OCI-LY7 (cell line): ENCODE measurements around the gene RNF111. TPM values are rescaled to one million over a fixed set of nuclear protein-coding genes. Genes with fewer than 3 reads are reported as not detected.

Experiments used
- BruUV-seq: library from RNA; stranded (reverse); fragments of 400-500 nt; replicated peaks from 2 replicates; lab custom pipeline; 2021; lab: Mats Ljungman, UMichigan
- CTCF ChIA-PET: fragments of 300-600 bp; sonication (Branson Sonifier 250); formaldehyde crosslinking; loops from one replicate; lab custom pipeline; 2022; ENCODE audit warnings: antibody characterized with exemption; ENCODE audit not compliant: unreplicated experiment; lab: Charles Lee
- POLR2A ChIA-PET: fragments of 300-600 bp; sonication (Branson Sonifier 250); formaldehyde crosslinking; loops from one replicate; lab custom pipeline; 2022; ENCODE audit warnings: antibody characterized with exemption; lab: Charles Lee
- DNase-seq: peaks from one replicate; pipeline ENCODE4 v3.0.0-alpha.2; 2015; ENCODE audit warnings: low spot score
- H2AFZ ChIP-seq: fragments of 200-600 bp; sonication (generic), shearing (Covaris generic); 2 replicates; pipeline ENCODE4 v1.6.1; 2014; ENCODE audit warnings: mild to moderate bottlenecking, antibody characterized with exemption, low read length, moderate library complexity
- H3K27ac ChIP-seq: fragments of 200-600 bp; sonication (generic); 2 replicates; pipeline ENCODE4 v1.5.1; 2014; ENCODE audit warnings: mixed run types, low read depth, mild to moderate bottlenecking, moderate library complexity, low read length, inconsistent platforms; ENCODE audit not compliant: poor library complexity, severe bottlenecking
- H3K36me3 ChIP-seq: fragments of 200-600 bp; sonication (generic); 2 replicates; pipeline ENCODE4 v1.6.1; 2014; ENCODE audit warnings: mild to moderate bottlenecking, antibody characterized with exemption, low read length, moderate library complexity, mixed read lengths; ENCODE audit not compliant: insufficient read depth
- H3K4me1 ChIP-seq: fragments of 200-600 bp; sonication (generic); 2 replicates; pipeline ENCODE4 v1.5.1; 2014; ENCODE audit warnings: mild to moderate bottlenecking, low read length; ENCODE audit not compliant: insufficient read depth, poor library complexity, severe bottlenecking
- H3K4me2 ChIP-seq: fragments of 200-600 bp; sonication (generic); 2 replicates; pipeline ENCODE4 v1.6.1; 2014; ENCODE audit warnings: mild to moderate bottlenecking, low read length
- H3K4me3 ChIP-seq: fragments of 200-600 bp; sonication (generic); 2 replicates; pipeline ENCODE4 v1.5.1; 2014; ENCODE audit warnings: mild to moderate bottlenecking, low read depth, low read length; ENCODE audit not compliant: poor library complexity, severe bottlenecking
- H3K79me2 ChIP-seq: fragments of 200-600 bp; sonication (generic); 2 replicates; pipeline ENCODE4 v1.6.1; 2016; ENCODE audit warnings: low read depth, mild to moderate bottlenecking, low read length, moderate library complexity, mixed read lengths; ENCODE audit not compliant: insufficient read depth
- H3K9me2 ChIP-seq: fragments of 200-600 bp; sonication (generic); 2 replicates; pipeline ENCODE4 v1.6.1; 2016; ENCODE audit warnings: mild to moderate bottlenecking, low read length, mixed read lengths; ENCODE audit not compliant: insufficient read depth
- H3K9me3 ChIP-seq: fragments of 200-600 bp; sonication (generic); 2 replicates; pipeline ENCODE4 v1.6.1; 2014; ENCODE audit warnings: mild to moderate bottlenecking, mixed run types, low read length, mixed read lengths
- H4K20me1 ChIP-seq: fragments of 200-600 bp; sonication (generic); 2 replicates; pipeline ENCODE4 v1.6.1; 2014; ENCODE audit warnings: mild to moderate bottlenecking, antibody characterized with exemption, low read length, moderate library complexity, mixed read lengths; ENCODE audit not compliant: insufficient read depth
- CTCF ChIP-seq: fragments of 200-600 bp; sonication (generic); conservative IDR thresholded peaks from 2 replicates; pipeline ENCODE4 v1.5.1; 2014; ENCODE audit warnings: mild to moderate bottlenecking, antibody characterized with exemption, low read length, moderate library complexity, mixed read lengths
- EZH2phosphoT487 ChIP-seq: fragments of 200-600 bp; sonication (generic); IDR thresholded peaks from 2 replicates; pipeline ENCODE4 v1.6.1; 2018; ENCODE audit warnings: low read depth, borderline replicate concordance, mild to moderate bottlenecking, mixed run types, antibody characterized with exemption, low read length, moderate library complexity, mixed read lengths
- intact Hi-C: fragments of 100-400 bp; cut with micrococcal nuclease; formaldehyde crosslinking; loops from one replicate; pipeline ENCODE4 v1.10.0; 2022; ENCODE audit not compliant: unreplicated experiment
- total RNA-seq, 2 experiments: library from RNA; depleted of rRNA in 1 of 2; stranded (reverse); fragments of >200 nt in 1 of 2; shearing (Covaris generic) in 1 of 2; gene quantifications; 2 replicates each; pipeline ENCODE4 v1.2.3, GENCODE V29; 2014 to 2022

The RNF111 gene
- total RNA-seq, 2 experiments from 2014 or later: 19.2 to 42.7 TPM

DNA sequence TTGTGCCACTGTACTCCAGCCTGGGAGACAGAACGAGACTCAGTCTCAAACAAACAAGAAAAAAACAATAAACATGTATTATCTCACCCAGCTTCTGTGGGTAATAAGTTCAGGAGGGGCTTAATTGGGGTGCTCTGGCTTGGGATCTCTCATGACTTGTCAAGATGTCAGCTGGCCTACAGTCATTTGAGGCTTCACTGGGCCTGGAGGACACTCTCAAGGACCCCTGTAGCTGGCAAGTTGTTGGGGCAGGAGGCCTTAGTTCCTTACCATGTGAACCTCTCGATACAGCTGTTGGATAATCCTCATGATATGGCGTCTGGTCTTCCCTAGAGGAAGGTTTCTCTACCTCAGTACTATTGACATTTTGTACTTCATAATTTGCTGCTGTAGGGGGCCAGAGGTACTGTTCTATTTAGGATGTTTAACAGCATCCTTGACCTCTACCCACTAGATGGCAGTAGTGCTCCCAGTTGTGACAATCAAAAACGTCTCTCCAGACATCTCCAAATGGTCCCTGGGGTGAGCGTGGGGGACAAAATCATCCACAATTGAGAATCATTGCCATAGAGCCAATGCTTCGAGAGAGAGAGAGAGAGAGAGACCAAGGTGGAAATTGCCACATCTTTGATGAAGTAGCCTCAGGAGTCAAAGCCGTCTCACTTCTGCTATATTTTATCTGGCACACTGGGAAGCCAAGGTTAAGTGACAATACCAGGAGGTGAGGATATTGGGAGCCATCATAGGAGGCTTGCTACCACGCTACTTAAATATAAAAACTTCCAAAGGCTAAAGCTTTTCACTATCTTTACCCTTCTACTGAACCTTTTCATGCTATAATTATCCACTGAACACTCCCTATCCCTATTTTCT lies 30.1 kb upstream of the RNF111 start:
- intact Hi-C loops: loop anchor here (1.0 to 5.0 kb wide), 3 partner anchors 22 to 535 kb away; no protein-coding TSS in a partner anchor
- POLR2A ChIA-PET: interaction anchor here (0.5 to 2.2 kb wide), 5 partner anchors 21 to 291 kb away, joined by 3 to 6 read pairs (median 3); no protein-coding TSS in a partner anchor
- H3K9me3 ChIP-seq: no peaks in the 10 kb centered on the region
- BruUV-seq: no TSS peak
- no peaks in the 10 kb centered on the region for H3K79me2 ChIP-seq
- H3K4me3 ChIP-seq: no peak overlapping the region
- H3K36me3 ChIP-seq: no peaks in the 10 kb centered on the region
- CTCF ChIA-PET: no interaction called here
- TF ChIP-seq EZH2phosphoT487: no peak
- peak; percentile 97 for TF ChIP-seq CTCF
- H2AFZ ChIP-seq: peak overlapping the region; percentile 81
- H3K4me2 ChIP-seq: peak overlapping the region; percentile 38
- H3K27ac ChIP-seq: no peak overlapping the region
- H3K9me2 ChIP-seq: no peaks in the 10 kb centered on the region
- peaks cover 8% of the 10 kb centered on the region for H3K4me1 ChIP-seq
- no peaks in the 10 kb centered on the region for H4K20me1 ChIP-seq
- DNase-seq: peak; percentile 88

DNA sequence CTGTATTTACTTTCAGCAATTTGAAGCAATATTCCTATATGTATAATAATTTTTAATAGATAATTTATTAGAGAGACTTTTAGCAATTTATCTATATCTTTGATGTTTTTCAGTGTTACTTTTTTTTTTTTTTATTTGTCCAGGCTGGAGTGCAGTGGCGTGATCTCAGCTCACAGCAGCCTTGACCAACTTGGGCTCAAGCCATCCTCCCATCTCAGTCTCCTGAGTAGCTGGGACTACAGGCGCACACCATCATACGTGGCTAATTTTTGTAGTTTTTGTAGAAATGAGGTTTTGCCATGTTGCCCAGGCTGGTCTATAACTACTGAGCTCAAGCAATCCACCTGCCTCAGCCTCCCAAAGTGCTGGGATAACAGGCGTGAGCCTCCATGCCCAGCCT lies 28.7 kb upstream of the RNF111 start:
- intact Hi-C loops: loop anchor here (5.0 kb wide), 1 partner anchor 533 kb away; no protein-coding TSS in a partner anchor
- Histone ChIP-seq H4K20me1 (no peaks in the 10 kb centered on the region), H2AFZ (no peak overlapping the region), H3K79me2 (no peaks in the 10 kb centered on the region), H3K4me3 (no peak overlapping the region), H3K9me3 (no peaks in the 10 kb centered on the region), H3K27ac (no peak overlapping the region), H3K36me3 (no peaks in the 10 kb centered on the region), H3K9me2 (no peaks in the 10 kb centered on the region), H3K4me1 (peaks cover 8% of the 10 kb centered on the region), H3K4me2 (no peak overlapping the region)
- BruUV-seq: no TSS peak
- ChIA-PET CTCF (no interaction called here), POLR2A (interaction anchor here (1.0 kb wide), 1 partner anchor 27 kb away, joined by 4 read pairs; no protein-coding TSS in a partner anchor)
- no peak for TF ChIP-seq EZH2phosphoT487
- DNase-seq: no peak

GRCh38 chr15:58962136-58962535 lies 25.3 kb upstream of the RNF111 start:
- no TSS peak for BruUV-seq
- H4K20me1 ChIP-seq: no peaks in the 10 kb centered on the region
- no peaks in the 10 kb centered on the region for H3K79me2 ChIP-seq
- H3K36me3 ChIP-seq: no peaks in the 10 kb centered on the region
- ChIA-PET CTCF (no interaction called here), POLR2A (interaction anchor here (0.5 to 0.7 kb wide), 4 partner anchors 235 to 1534 kb away, joined by 3 to 5 read pairs (median 3); no protein-coding TSS in a partner anchor)
- no peaks in the 10 kb centered on the region for H3K9me2 ChIP-seq
- no peak overlapping the region for H3K4me3 ChIP-seq
- no peak overlapping the region for H3K4me2 ChIP-seq
- DNase-seq: no peak
- no peak overlapping the region for H3K27ac ChIP-seq
- peaks cover 6% of the 10 kb centered on the region for H3K4me1 ChIP-seq
- H3K9me3 ChIP-seq: no peaks in the 10 kb centered on the region
- H2AFZ ChIP-seq: no peak overlapping the region
- intact Hi-C loops: no loop called here
- TF ChIP-seq CTCF: no peak
- TF ChIP-seq EZH2phosphoT487: no peak
